ENCODE results near the gene ITPKB.

ITPKB gene

GRCh38 chr1:226733304-226733703 is 5.8 kb downstream of the ITPKB start:
- H3K27me3 ChIP-seq (replicated peaks; ENCODE audit: control insufficient read depth, insufficient read depth, low read length) = no peaks in the 10 kb centered on the region
- peak overlapping the region; percentile 60 for H3K4me3 ChIP-seq (replicated peaks; ENCODE audit: low read depth, low read length)
- H3K36me3 ChIP-seq (ENCODE audit: control insufficient read depth, insufficient read depth, low read length) = peaks cover 10% of the 10 kb centered on the region

DNA sequence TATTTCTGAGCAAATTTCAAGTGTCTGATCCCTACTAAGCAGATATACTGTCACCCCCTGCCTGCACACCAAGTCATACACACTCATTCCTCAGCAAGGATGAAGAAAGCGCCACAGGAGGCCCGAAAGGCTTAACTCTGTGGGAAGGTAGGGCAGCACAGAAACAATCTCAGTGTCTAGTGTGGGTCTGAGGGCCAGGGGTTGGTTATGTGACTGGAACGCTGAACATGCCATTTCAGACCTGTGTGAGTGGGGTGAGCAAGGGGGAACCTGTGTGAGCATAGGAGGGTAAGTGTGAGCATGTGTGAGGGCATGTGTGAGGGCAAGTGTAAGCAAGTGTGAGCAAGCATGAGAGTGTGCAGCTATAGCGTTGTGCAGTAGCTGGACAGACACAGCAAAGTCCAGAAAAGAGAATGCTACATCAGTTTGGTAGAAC is 6.2 kb downstream of the ITPKB start:
- peaks cover 10% of the 10 kb centered on the region for H3K36me3 ChIP-seq (ENCODE audit: control insufficient read depth, insufficient read depth, low read length)
- TF ChIP-seq, protein P1, sequence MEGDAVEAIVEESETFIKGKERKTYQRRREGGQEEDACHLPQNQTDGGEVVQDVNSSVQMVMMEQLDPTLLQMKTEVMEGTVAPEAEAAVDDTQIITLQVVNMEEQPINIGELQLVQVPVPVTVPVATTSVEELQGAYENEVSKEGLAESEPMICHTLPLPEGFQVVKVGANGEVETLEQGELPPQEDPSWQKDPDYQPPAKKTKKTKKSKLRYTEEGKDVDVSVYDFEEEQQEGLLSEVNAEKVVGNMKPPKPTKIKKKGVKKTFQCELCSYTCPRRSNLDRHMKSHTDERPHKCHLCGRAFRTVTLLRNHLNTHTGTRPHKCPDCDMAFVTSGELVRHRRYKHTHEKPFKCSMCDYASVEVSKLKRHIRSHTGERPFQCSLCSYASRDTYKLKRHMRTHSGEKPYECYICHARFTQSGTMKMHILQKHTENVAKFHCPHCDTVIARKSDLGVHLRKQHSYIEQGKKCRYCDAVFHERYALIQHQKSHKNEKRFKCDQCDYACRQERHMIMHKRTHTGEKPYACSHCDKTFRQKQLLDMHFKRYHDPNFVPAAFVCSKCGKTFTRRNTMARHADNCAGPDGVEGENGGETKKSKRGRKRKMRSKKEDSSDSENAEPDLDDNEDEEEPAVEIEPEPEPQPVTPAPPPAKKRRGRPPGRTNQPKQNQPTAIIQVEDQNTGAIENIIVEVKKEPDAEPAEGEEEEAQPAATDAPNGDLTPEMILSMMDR (IDR thresholded peaks at IDR 0.05; ENCODE audit: insufficient read depth, low read length, poor library complexity, severe bottlenecking) = no peak
- no peak for DNase-seq (ENCODE audit: extremely low read depth, insufficient read length)
- H3K27me3 ChIP-seq (replicated peaks; ENCODE audit: control insufficient read depth, insufficient read depth, low read length) = no peaks in the 10 kb centered on the region
- H3K4me3 ChIP-seq (replicated peaks; ENCODE audit: low read depth, low read length) = peak overlapping the region; percentile 6

More at GRCh38 chr1:226733304-226733703, 5.8 kb downstream of the ITPKB start:
- TF ChIP-seq, protein P1 (IDR thresholded peaks at IDR 0.05; ENCODE audit: insufficient read depth, low read length, poor library complexity, severe bottlenecking) = no peak
- DNase-seq (ENCODE audit: extremely low read depth, insufficient read length) = no peak

GRCh38 chr1:226731257-226731893 is 7.7 kb downstream of the ITPKB start:
- TF ChIP-seq, protein P1 (IDR thresholded peaks at IDR 0.05; ENCODE audit: insufficient read depth, low read length, poor library complexity, severe bottlenecking) = no peak
- no peak for DNase-seq (ENCODE audit: extremely low read depth, insufficient read length)
- Histone ChIP-seq H3K4me3 (replicated peaks; ENCODE audit: low read depth, low read length) (peak overlapping the region; percentile 33), H3K27me3 (replicated peaks; ENCODE audit: control insufficient read depth, insufficient read depth, low read length) (no peaks in the 10 kb centered on the region), H3K36me3 (ENCODE audit: control insufficient read depth, insufficient read depth, low read length) (peaks cover 10% of the 10 kb centered on the region)

- Histone ChIP-seq H3K27me3 (replicated peaks; ENCODE audit: control insufficient read depth, insufficient read depth, low read length) (no peaks in the 10 kb centered on the region), H3K36me3 (ENCODE audit: control insufficient read depth, insufficient read depth, low read length) (peaks cover 9% of the 10 kb centered on the region), H3K4me3 (replicated peaks; ENCODE audit: low read depth, low read length) (peak overlapping the region; percentile 12; the same call in 1 of the 2 replicates)
- TF ChIP-seq, protein P1 (IDR thresholded peaks at IDR 0.05; ENCODE audit: insufficient read depth, low read length, poor library complexity, severe bottlenecking) = no peak
- DNase-seq (ENCODE audit: extremely low read depth, insufficient read length) = no peak
Measured at GRCh38 chr1:226730836-226731235, 8.2 kb downstream of the ITPKB start.

DNA sequence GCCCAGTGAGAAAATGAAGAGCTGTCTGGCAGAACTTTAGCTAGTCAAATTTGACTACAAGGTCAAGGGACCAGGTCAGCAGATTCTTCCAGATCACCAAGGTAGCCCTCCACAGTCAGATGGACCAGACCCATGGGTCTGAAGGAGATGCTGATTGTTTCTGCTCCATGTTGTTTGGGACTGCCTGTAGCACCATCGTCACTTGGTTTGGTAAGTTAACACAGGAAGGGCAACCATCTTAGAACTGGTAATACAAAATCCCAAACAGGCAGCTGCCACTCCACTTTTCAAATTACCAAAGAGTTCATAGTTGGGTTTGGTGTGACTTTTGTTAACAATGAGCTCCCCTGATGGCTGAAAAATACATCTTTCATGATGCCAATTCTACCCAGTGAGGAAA is 9.0 kb downstream of the ITPKB start:
- no peaks in the 10 kb centered on the region for H3K27me3 ChIP-seq (replicated peaks; ENCODE audit: control insufficient read depth, insufficient read depth, low read length)
- H3K36me3 ChIP-seq (ENCODE audit: control insufficient read depth, insufficient read depth, low read length) = peaks cover 6% of the 10 kb centered on the region
- TF ChIP-seq, protein P1 (IDR thresholded peaks at IDR 0.05; ENCODE audit: insufficient read depth, low read length, poor library complexity, severe bottlenecking) = no peak
- DNase-seq (ENCODE audit: extremely low read depth, insufficient read length) = no peak
- H3K4me3 ChIP-seq (replicated peaks; ENCODE audit: low read depth, low read length) = no peak overlapping the region
